ENCODE results near the gene NANS.

DNA sequence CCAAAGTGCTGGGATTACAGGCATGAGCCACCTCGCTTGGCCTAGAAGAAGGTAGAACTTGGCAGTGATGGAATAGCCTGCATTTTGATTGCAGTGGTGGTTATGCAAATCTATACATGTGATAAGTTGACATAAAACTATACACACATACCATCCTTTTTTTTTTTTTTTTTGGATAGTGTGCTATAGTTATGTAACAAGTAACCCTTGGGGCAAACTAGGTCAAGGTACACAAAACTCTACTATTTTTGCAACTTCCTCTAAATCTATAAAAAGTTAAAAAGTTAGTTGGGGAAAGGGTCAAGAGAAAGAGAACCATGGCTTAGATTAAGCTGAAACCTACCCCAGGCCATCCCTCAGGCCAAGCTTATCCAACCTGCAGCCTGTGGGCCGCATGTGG lies 51.4 kb downstream of the NANS start:
- TF ChIP-seq, protein P1, sequence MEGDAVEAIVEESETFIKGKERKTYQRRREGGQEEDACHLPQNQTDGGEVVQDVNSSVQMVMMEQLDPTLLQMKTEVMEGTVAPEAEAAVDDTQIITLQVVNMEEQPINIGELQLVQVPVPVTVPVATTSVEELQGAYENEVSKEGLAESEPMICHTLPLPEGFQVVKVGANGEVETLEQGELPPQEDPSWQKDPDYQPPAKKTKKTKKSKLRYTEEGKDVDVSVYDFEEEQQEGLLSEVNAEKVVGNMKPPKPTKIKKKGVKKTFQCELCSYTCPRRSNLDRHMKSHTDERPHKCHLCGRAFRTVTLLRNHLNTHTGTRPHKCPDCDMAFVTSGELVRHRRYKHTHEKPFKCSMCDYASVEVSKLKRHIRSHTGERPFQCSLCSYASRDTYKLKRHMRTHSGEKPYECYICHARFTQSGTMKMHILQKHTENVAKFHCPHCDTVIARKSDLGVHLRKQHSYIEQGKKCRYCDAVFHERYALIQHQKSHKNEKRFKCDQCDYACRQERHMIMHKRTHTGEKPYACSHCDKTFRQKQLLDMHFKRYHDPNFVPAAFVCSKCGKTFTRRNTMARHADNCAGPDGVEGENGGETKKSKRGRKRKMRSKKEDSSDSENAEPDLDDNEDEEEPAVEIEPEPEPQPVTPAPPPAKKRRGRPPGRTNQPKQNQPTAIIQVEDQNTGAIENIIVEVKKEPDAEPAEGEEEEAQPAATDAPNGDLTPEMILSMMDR (IDR thresholded peaks at IDR 0.05): no peak
- no peak for TF ChIP-seq ZFX (IDR thresholded peaks at IDR 0.05; ENCODE audit: borderline replicate concordance)
